22Rv1 (cell line): ENCODE results near the gene MC3R.

Experiments used
- ZFX ChIP-seq: fragments of 450-650 bp; IDR thresholded peaks from 2 replicates; pipeline ENCODE4 v1.6.1; 2017; ENCODE audit warnings: antibody characterized with exemption, borderline replicate concordance
- TF ChIP-seq, protein P1 (sequence below): fragments of 450-650 bp; IDR thresholded peaks from 2 replicates; pipeline ENCODE4 v1.5.1; 2017; ENCODE audit warnings: mild to moderate bottlenecking

DNA sequence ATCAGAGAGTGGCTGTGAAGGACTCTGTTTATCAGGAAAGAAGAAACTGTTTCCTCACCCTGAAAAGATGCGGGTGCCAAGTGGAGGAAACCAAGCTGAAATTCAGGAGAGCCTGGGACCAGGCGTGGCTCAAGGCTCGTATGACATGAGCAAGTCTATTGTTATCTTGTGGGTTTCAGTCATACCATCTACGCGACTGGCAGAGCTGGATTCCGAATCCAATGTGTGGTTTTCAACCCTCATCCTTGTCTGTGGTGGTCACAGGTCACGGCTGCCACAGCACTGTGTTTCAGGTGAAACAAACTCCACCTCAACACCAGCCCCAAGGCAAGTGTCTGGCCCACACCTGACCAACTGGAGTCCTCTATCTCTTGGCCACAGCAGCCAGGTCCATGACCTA, 9.1 kb downstream of the MC3R start:
- TF ChIP-seq, protein P1, sequence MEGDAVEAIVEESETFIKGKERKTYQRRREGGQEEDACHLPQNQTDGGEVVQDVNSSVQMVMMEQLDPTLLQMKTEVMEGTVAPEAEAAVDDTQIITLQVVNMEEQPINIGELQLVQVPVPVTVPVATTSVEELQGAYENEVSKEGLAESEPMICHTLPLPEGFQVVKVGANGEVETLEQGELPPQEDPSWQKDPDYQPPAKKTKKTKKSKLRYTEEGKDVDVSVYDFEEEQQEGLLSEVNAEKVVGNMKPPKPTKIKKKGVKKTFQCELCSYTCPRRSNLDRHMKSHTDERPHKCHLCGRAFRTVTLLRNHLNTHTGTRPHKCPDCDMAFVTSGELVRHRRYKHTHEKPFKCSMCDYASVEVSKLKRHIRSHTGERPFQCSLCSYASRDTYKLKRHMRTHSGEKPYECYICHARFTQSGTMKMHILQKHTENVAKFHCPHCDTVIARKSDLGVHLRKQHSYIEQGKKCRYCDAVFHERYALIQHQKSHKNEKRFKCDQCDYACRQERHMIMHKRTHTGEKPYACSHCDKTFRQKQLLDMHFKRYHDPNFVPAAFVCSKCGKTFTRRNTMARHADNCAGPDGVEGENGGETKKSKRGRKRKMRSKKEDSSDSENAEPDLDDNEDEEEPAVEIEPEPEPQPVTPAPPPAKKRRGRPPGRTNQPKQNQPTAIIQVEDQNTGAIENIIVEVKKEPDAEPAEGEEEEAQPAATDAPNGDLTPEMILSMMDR = no peak
- TF ChIP-seq ZFX = no peak
